ENCODE results near the gene TEPSIN.

TEPSIN gene

GRCh38 chr17:81219476-81220180 lies 19.2 kb downstream of the TEPSIN start:
- no peak for DNase-seq (ENCODE audit: low spot score)

DNA sequence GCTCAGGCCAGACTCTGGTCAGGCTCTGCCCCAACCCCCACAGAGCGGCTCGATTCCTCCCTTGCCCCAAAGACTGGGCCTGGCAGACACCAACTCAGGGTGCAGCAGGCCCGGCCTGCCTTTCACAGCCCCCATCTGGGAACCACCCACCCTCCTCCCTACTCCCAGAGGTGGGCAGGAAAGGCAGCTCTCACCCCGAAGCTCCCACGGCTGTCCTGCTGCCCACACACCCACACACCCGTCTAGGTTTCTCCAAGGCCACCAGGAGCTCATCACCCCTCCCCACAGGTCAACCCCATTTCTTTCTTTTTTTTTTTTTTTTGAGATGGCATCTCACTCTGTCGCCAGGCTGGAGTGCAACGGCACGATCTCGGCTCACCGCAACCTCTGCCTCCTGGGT lies 19.9 kb downstream of the TEPSIN start:
- DNase-seq (ENCODE audit: low spot score), result no peak

- no peak for DNase-seq (ENCODE audit: low spot score)
Measured at GRCh38 chr17:81218459-81218858, 20.4 kb downstream of the TEPSIN start.

DNA sequence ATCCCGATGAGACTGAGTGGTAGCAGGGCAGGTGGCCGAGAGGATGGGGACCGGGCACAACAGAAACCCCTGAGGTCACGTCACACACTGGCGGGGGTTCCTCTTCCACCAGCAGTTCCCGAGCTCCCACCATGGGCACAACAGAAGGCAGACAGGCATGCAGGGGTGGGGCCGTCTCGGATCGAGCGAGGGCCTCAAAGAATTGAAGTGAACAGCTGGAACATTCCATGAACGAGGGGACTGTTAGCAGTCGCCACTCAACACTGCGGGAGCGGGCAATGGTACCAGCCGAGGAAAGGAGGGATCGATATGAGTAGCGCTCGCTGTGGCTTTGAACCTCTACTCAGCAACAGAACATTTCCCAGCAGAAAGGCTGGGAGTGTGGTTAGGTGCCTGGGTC lies 21.4 kb downstream of the TEPSIN start:
- no peak for DNase-seq (ENCODE audit: low spot score)

DNA sequence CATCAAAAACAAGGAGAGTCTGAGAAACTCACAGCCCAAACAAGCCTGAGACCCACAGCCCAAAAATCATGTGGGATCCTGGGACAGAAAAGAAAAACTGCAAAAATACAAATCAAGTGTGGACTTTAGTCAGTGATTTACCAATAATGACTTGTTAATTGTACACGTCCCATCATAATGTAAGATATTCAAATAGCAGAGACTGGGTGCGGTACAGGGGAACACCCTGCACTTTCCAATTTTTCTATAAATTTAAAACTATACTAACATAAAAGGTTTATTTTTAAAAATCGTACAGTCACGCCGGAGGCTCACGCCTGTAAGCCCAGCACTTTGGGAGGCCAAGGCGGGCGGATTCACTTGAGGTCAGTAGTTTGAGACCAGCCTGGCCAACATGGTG lies 24.9 kb downstream of the TEPSIN start:
- no peak for DNase-seq (ENCODE audit: low spot score)

- no peak for DNase-seq (ENCODE audit: low spot score)
Measured at GRCh38 chr17:81212365-81212764, 26.5 kb downstream of the TEPSIN start.

DNA sequence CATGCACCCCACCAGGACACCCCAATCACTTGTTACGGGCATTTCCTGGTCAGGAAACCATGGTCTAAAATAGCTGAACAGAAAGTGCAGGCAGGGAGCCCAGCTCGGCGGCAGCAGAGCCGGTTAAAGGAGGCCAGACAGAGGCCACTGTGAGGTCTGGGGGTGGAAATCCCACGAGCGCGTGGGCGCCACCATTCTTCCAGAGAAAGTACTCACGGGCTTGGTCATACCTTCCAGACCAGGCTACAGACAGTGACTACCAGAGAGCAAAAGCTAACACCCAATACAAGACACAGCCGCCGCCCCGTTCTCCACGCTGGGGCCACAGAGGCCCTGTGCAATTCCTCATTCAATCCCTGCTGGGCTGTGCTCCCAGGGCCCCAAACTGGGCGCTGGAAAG lies 28.0 kb downstream of the TEPSIN start:
- no peak for DNase-seq (ENCODE audit: low spot score)

GRCh38 chr17:81210466-81210865 lies 28.4 kb downstream of the TEPSIN start:
- no peak for DNase-seq (ENCODE audit: low spot score)

- DNase-seq (ENCODE audit: low spot score), result no peak
Measured at GRCh38 chr17:81209141-81209540, 29.7 kb downstream of the TEPSIN start.

GRCh38 chr17:81208651-81209050 lies 30.2 kb downstream of the TEPSIN start:
- no peak for DNase-seq (ENCODE audit: low spot score)

- DNase-seq (ENCODE audit: low spot score), result no peak
Measured at GRCh38 chr17:81207610-81208581, 31.0 kb downstream of the TEPSIN start.

DNA sequence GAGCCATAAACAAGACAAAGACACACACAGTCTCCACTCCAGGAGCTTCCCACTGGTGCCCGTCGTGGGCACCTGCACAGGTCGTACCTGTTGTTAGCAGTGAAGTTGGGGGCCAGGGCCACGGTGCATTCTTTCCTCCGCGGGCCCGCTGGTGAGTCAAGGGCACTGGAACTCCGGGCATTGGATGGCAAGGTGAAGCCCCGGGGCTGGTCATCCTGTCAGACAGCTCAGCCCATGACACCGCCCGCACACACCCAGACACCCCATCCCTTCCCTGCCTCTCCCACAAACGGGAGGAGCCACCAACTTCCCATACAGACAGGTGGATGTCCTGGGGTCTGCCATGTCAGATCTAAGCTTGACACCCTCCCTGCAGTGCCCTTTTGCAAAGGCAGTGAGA lies 32.2 kb downstream of the TEPSIN start:
- DNase-seq (ENCODE audit: low spot score), result no peak

DNA sequence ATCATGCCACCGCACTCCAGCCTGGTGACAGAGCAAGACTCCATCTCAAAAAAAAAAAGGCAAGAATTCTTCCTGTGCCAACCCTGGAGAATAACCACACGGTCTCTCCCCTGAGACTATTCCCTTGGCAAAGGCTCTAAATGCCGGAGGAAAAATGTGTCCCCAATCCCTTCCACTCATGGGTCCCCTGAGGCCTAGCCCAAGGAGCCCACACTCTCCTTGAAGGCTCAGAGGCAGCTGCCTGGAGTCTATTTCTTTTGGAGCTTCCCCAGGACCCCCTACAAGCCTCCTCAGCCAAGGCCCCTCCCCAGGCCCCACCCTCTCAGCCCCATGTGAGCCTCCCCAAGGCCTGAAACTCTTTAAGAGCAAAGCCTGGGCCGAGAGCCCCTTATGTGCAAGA lies 32.7 kb downstream of the TEPSIN start:
- DNase-seq (ENCODE audit: low spot score), result no peak

DNA sequence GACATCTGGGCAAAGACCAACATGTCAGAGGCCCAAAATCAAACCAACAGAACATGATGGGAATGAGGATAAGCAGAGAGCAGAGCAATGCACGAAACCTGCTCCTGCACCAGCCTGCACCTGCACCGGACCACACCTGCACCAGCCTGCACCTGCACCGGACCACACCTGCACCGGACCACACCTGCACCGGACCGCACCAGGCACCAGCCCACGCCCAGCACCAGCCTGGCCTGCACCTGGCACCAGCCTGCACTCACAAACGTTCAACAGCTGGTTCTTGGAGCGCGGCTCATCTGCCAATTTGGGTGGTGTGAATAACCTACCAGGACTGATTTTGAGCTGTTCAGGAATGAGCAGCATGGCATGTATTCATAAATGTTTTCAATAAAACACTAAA lies 34.3 kb downstream of the TEPSIN start:
- no peak for DNase-seq (ENCODE audit: low spot score)

DNA sequence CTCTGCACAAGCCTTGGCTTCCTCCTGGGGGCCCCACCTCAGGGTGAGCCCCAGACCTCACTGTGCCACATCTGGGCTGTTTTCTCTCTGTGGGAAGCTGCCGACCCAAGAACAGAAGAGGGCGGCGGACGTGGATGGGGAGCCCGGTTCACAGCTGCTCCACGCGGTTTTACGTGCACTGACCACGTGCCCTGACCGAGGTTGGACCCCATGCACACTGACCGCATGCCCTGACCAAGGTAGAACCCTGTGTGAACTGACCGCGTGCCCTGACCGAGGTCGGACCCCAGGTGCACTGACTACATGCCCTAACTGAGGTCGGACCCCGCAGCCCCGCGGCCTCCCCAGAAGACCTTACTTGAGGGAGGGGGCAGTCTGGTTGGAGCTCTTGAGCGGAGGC lies 35.7 kb downstream of the TEPSIN start:
- DNase-seq (ENCODE audit: low spot score), result no peak

GRCh38 chr17:81202318-81202717 lies 36.5 kb downstream of the TEPSIN start:
- DNase-seq (ENCODE audit: low spot score), result no peak

DNA sequence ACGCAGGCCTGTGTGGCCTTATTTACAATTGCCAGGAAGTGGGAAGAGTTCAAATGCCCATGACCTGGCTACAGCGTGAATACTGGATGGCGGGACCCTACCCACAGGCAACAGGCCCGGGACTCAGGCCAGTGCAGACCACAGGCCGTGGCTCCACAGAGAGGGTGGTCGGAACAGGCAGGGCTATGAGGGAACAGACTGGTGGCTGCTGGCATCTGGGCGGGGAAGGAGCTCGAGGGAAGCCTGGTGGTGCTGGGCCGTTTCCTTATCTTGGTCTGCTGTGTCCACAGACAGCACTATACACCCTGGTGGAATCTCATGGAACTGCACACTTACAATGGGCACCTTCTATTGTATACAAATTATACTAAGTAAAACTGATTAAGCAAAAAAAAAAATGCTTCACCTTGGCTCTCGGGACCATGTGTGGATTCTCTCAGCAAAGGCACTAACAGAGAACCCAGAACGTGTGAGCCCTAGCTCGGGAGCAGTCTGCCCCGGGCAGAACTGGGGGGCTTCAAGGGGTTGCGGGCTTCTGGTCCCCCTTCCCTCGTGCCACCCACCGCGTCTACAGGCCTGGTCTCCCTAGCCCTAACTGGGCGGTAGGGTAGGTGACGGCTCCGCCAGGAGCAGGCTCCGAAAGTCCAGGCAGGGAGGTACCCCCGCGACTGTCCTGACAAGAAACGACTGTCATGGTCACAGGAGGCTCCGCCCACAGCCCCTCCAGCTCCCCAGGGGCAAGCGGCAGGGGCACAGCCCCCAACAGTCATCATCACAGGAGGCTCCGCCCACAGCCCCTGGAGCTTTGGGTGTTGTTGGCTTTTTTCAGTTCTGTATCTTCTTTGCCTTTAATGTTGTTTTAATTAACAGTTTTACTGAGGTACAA lies 37.9 kb downstream of the TEPSIN start:
- peak; percentile 80 for DNase-seq (ENCODE audit: low spot score)

GRCh38 chr17:81200201-81200600 lies 38.7 kb downstream of the TEPSIN start:
- DNase-seq (ENCODE audit: low spot score), result no peak

- DNase-seq (ENCODE audit: low spot score), result no peak
Measured at GRCh38 chr17:81199482-81199830, 39.4 kb downstream of the TEPSIN start.

DNA sequence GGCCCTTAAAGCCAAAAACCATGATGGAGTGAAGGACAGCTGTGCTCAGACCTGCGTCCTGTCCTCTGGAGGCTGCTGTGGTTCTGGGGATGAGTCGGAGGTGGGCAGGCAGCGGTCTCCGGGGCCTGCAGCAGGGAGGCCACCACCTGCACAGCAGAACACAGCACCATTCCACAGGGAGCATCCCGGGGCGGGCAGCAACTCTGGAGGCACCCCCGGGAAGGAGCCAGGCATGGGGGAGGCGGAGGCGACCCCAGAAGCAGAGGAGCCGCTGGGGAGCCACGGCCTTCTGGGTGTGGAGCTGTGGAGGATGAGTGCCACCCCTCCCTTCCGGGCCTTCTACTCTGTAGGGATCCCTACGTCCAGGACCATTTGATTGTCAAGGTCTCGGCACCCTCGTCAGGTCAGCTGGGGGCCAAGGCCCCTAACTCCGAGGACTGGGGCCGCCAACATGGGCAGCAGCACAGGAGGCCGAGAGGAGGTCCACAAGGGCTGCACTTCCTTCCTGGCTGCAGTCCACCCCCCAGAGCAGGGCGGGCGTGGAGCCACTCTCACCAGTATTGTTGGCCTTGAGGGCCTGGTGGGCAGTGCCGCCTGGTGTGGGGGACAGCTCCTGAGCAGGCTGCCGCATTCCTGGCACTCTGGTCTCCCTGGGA lies 39.9 kb downstream of the TEPSIN start:
- no peak for DNase-seq (ENCODE audit: low spot score)

DNA sequence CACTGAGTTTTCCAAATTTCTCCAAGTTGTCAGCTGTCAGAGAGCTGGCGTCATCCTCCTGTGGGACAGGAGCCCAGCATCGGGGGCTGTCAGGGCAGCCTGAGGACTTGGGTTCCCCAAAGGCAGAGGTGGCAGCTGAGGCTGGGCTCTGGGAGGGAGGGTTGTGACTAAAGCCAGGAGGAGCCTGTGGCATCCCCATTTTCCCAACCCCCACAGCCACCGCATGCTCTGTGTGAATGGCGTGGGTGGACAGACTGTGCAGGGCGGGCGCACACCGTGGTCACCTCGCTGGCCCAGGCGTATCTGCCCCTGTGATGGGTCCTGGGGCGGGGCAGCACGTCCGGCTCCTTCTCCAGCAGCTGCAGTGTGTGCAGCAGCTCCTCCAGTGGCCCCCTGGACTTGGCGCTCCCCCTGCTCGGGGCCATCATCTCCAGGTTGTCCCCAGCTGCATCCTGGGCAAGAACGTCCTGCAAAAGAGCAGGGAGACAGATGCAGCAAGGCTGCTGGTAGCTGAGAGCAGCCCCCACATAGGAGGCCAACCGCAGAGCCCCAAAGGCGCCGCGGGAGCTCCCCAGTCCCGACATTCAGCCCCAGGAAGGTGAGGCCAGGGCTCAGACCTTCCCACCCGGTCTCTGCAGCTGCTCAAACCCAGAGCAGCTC lies 40.9 kb downstream of the TEPSIN start:
- DNase-seq (ENCODE audit: low spot score), result no peak
